Effector memory CD4-positive, alpha-beta T cell (primary cell): Measurements from ENCODE around the gene SLC35E3.

Experiments used
- DNase-seq, 3 donors: peaks; one replicate each; pipeline ENCODE4 v3.0.0-alpha.2; 2020
- H3K27ac ChIP-seq: 2 replicates; pipeline ENCODE4 v1.7.0; 2013; ENCODE audit warnings: mild to moderate bottlenecking, low read length, moderate library complexity; ENCODE audit not compliant: insufficient read depth, poor library complexity, severe bottlenecking
- H3K27me3 ChIP-seq: replicated peaks from 2 replicates; pipeline ENCODE4 v1.7.0; 2013; ENCODE audit warnings: mild to moderate bottlenecking, low read length; ENCODE audit not compliant: insufficient read depth, control insufficient read depth, poor library complexity, severe bottlenecking
- H3K36me3 ChIP-seq: 2 replicates; pipeline ENCODE4 v1.7.0; 2013; ENCODE audit warnings: mild to moderate bottlenecking, low read length, moderate library complexity; ENCODE audit not compliant: control insufficient read depth, insufficient read depth
- H3K4me1 ChIP-seq: 2 replicates; pipeline ENCODE4 v1.7.0; 2013; ENCODE audit warnings: low read length, mild to moderate bottlenecking; ENCODE audit not compliant: control insufficient read depth, insufficient read depth, poor library complexity, severe bottlenecking
- H3K4me3 ChIP-seq: 2 replicates; pipeline ENCODE4 v1.7.0; 2013; ENCODE audit warnings: low read length, low read depth, mild to moderate bottlenecking; ENCODE audit not compliant: insufficient read depth, poor library complexity, severe bottlenecking
- H3K9me3 ChIP-seq: 2 replicates; pipeline ENCODE4 v1.7.0; 2013; ENCODE audit warnings: mild to moderate bottlenecking, low read length, moderate library complexity; ENCODE audit not compliant: control insufficient read depth

The SLC35E3 gene

DNA sequence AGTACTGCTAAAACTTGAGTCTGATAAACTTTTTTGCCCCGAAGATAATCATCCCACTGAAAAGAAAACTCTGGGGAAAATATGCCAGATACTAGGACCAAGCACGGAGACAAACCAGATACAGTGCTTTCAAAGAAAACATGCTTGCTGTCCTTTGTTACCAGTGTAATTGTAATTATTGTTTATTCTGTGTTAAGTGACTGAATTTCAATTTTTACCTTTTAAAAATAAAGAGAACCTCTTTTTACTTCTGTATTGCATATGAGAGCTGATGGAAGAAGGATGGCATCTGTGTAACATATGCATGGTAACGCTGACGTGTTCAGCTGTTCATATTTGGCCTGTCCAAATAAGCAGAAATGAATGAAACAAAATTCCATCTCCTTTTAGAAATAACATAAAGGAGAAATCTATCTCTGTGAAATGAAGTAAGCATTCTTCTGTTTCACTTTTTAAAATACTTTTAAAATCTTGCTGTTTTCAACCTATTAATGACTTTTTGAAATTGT, 22.5 kb downstream of the SLC35E3 start:
- no peak for DNase-seq
- Histone ChIP-seq H3K9me3 (no peaks in the 10 kb centered on the region), H3K4me3 (no peak overlapping the region)

DNA sequence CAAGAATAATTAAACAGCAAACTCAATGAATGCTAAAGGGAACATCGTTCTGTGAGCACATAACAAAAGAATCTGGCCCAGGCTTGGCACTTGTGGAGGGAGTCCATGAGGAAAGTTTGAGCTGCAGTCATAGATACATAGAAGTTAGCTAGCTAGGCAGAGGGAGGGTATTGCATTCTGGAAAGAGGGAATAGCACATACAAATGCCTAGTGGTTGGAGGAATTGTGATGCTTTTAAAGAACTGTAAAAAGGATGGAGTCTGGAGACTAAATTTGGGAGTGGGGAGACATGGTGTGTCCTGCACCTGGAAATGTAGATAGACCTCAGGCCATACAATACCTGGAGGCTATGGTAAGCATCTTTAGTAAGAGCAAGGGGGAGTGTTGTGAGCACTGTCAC, 24.0 kb downstream of the SLC35E3 start:
- no peaks in the 10 kb centered on the region for H3K9me3 ChIP-seq
- no peak overlapping the region for H3K4me3 ChIP-seq
- H3K36me3 ChIP-seq, result no peaks in the 10 kb centered on the region
- H3K27me3 ChIP-seq, result no peaks in the 10 kb centered on the region
- H3K4me1 ChIP-seq, result no peaks in the 10 kb centered on the region
- DNase-seq, result no peak
- H3K27ac ChIP-seq, result no peak overlapping the region

More for the DNA sequence above, 22.5 kb downstream of the SLC35E3 start:
- no peak overlapping the region for H3K27ac ChIP-seq
- no peaks in the 10 kb centered on the region for H3K36me3 ChIP-seq
- no peaks in the 10 kb centered on the region for H3K4me1 ChIP-seq
- H3K27me3 ChIP-seq, result no peaks in the 10 kb centered on the region

DNA sequence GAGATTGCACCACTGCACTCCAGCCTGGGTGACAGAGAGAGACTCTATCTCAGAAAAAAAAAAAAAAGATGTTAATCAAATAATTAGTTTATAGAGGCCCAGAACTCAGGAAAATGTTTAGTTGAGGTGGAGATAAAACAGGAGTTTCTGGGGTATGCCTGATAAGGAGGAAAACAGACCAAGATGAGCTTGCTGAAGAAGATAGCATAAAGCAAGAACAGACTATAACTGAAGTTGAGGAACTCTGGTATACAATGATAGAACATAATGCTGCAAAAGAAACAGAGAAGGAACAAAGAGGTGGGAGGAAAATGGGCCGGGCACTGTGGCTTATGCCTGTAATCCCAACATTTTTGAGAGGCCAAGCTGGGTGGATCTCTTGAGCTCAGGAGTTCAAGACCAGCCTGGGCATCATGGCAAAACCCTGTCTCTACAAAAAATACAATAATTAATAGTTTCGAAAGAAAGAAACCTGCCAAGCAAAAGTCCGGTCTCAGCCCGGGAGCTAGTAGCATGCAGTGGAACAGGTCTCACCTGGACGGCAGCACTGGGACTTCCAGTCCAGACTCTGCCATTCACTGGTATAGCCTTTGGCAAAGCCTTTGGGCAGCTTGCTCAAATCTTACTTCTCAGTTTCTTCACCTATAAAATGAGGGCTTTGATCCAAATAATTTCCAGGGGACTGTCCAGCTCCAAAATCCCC, 25.4 kb downstream of the SLC35E3 start:
- H3K4me1 ChIP-seq, result no peaks in the 10 kb centered on the region
- H3K9me3 ChIP-seq, result no peaks in the 10 kb centered on the region
- no peak overlapping the region for H3K4me3 ChIP-seq
- no peaks in the 10 kb centered on the region for H3K27me3 ChIP-seq
- no peak for DNase-seq
- no peak overlapping the region for H3K27ac ChIP-seq
- H3K36me3 ChIP-seq, result no peaks in the 10 kb centered on the region

DNA sequence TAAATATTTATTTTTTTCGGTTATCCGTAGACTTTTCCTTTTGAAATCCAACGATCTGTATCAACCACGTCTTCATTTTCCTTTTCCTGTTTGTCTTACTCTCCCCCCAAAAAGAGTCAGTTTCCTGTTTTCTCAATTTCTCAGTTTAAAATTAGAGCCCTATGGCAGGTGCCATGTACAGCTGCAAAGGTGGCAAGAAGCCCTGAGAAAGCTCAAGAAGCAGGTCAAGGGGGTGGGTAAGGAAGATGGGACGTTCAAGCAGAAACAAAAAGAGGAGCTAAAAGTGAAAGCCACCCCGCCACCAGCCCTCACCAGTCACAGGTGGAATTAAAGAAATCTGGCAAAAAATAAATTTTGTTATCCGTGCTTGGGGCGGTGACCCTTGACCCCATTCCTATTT, 26.7 kb downstream of the SLC35E3 start:
- H3K9me3 ChIP-seq, result no peaks in the 10 kb centered on the region
- no peaks in the 10 kb centered on the region for H3K36me3 ChIP-seq
- H3K27ac ChIP-seq, result no peak overlapping the region
- H3K4me1 ChIP-seq, result no peaks in the 10 kb centered on the region
- H3K4me3 ChIP-seq, result no peak overlapping the region
- DNase-seq, result no peak
- H3K27me3 ChIP-seq, result no peaks in the 10 kb centered on the region

DNA sequence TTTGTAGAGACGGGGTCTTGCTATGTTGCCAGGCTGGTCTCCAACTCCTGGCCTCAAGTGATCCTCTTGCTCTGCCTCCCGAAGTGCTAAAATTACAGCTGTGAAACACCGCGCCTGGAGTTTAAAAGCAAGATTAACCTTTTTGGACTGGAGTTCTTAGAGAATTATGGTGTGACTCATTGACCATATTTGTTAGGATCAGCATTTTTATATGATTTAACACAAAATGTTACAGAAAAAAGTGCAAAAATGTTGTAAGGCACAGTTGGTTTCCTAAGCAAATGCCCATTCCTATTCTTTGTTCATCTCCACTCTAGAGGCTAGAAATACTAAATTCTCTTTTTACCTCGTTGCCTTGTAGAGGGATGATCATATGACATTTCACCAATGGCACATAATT, 27.6 kb downstream of the SLC35E3 start:
- H3K27me3 ChIP-seq, result no peaks in the 10 kb centered on the region
- H3K27ac ChIP-seq, result no peak overlapping the region
- no peak overlapping the region for H3K4me3 ChIP-seq
- no peaks in the 10 kb centered on the region for H3K36me3 ChIP-seq
- H3K9me3 ChIP-seq, result no peaks in the 10 kb centered on the region
- no peaks in the 10 kb centered on the region for H3K4me1 ChIP-seq
- DNase-seq, result no peak

DNA sequence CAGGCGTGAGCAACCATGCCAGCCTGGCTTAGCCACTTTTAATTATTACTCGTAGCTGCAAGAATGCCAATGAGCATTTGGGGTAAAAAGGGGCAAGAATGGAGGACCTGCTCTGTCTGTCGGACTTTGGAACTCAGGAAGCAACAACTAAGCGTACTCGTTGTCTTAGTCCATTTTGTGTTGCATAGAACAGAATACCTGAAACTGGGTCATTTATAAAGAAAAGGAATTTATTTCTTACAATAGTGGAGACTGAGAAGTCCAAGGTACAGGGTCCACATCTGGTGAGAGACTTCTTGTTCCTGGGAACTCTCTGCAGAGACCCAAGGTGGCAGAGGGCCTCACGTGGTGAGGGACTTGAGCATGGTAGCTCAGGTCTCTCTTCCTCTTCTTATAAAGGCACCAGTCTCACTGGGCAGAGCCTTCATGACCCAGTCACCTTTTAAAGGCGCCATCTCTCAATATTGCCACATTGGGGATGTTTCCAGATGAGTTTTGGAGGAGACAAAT, 29.2 kb downstream of the SLC35E3 start:
- H3K4me1 ChIP-seq, result no peaks in the 10 kb centered on the region
- DNase-seq, result no peak
- no peaks in the 10 kb centered on the region for H3K27me3 ChIP-seq
- H3K36me3 ChIP-seq, result no peaks in the 10 kb centered on the region
- H3K27ac ChIP-seq, result no peak overlapping the region
- H3K4me3 ChIP-seq, result no peak overlapping the region
- H3K9me3 ChIP-seq, result no peaks in the 10 kb centered on the region

DNA sequence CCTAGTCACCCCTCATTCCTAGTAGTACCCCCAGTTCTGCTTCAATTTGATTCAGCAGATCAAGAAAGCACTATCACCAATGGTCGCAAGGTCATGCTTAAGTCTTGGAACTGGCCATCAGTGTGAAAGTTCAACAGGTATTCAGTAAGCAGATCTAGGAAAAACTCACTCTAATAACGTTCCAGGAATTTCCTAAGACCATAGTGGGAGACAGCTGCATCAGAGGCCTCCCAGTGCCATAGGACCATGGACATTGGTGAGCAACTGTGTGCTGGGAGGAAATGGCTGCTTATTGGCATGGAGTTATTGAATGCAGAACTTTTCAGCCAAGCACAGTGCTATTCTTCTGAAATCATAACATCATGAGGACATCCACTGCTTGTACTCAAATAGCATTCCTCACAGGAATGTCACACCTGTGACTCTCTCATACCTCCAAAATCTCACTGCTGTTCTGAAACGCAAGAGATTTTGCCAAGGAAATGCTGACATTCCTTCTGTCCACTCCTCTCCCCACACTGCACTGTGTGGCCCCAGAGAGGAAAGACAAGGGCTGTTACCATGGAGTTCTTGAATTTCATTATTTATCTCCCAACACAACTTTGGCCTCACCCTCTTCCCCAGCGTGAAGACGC, 31.1 kb downstream of the SLC35E3 start:
- Histone ChIP-seq H3K9me3 (no peaks in the 10 kb centered on the region), H3K4me1 (no peaks in the 10 kb centered on the region), H3K27me3 (no peaks in the 10 kb centered on the region), H3K27ac (no peak overlapping the region), H3K4me3 (no peak overlapping the region), H3K36me3 (no peaks in the 10 kb centered on the region)
- no peak for DNase-seq

DNA sequence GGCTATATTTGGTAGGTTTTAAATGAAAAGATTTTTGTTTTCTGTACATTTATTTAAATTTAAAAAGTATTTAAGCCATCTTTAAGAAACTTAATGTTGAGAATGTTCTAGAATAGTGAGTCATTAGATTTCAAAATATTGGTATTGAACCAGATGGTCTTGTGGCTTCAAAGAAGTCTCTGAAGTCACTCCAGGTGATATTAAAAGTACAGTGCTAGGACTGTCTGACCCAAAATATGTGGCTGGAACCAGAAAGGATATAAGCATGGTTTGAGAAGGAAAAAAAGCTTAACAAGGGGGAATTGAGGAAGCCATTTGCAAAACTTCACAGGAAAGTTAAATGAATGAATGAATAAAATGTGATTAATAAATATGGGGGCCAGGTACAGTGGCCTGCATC, 33.3 kb downstream of the SLC35E3 start:
- Histone ChIP-seq H3K27ac (no peak overlapping the region), H3K4me1 (no peaks in the 10 kb centered on the region), H3K27me3 (no peaks in the 10 kb centered on the region), H3K9me3 (no peaks in the 10 kb centered on the region), H3K4me3 (no peak overlapping the region), H3K36me3 (no peaks in the 10 kb centered on the region)
- DNase-seq, result no peak

DNA sequence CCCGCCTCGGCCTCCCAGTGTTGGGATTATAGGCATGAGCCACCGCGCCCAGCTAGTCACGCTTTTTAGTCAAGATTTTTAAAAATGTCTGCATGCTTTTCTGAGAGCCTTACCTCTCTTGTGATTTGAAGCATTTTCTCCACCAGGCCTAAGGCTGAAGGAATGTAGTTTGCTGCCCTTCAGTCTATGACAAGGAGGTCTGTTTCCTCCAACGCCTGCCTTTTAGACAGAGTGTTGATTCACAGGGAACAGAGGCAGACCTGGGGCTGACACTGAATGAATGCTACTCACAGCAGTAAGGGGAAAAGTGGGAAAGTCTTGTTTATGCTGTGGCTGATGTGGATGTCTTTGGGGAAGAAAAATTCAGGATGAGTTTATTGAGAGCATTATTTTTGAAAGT, 34.8 kb downstream of the SLC35E3 start:
- H3K27ac ChIP-seq, result no peak overlapping the region

DNA sequence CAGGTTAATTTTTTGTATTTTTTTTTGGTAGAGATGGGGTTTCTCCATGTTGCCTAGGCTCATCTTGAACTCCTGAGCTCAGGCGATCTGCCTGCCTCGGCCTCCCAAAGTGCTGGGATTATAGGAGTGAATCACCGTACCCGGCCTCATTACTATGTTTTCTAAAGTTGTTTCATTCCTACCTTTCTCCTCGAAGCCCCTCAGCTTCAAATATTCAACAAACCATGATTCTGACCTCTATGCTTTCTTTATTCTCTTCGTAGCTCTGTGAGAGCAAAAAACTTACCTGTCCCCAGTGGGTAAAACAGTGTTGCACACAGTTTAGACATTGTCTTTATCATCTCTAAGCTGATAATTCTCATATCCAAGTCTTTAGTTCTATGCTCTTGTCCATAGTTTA, 35.8 kb downstream of the SLC35E3 start:
- Histone ChIP-seq H3K36me3 (no peaks in the 10 kb centered on the region), H3K4me3 (no peak overlapping the region), H3K4me1 (no peaks in the 10 kb centered on the region), H3K27ac (no peak overlapping the region), H3K9me3 (no peaks in the 10 kb centered on the region), H3K27me3 (no peaks in the 10 kb centered on the region)
- no peak for DNase-seq

More for the DNA sequence above, 34.8 kb downstream of the SLC35E3 start:
- Histone ChIP-seq H3K36me3 (no peaks in the 10 kb centered on the region), H3K9me3 (no peaks in the 10 kb centered on the region), H3K27me3 (no peaks in the 10 kb centered on the region), H3K4me3 (no peak overlapping the region), H3K4me1 (no peaks in the 10 kb centered on the region)
- no peak for DNase-seq
